HEK293 (cell line): ENCODE data around the gene TFB2M.

ENCODE experiments used
- CTCF ChIA-PET: fragments of 350-600 bp; formaldehyde crosslinking; extraction: SDS; loops from one replicate; lab custom pipeline; 2021; ENCODE audit warnings: antibody characterized with exemption; lab: Yijun Ruan, JAX
- POLR2A ChIA-PET: fragments of 300-600 bp; formaldehyde crosslinking; extraction: SDS; loops from one replicate; lab custom pipeline; 2020; ENCODE audit warnings: antibody characterized with exemption, inconsistent platforms; lab: Yijun Ruan, JAX
- H3K27ac ChIP-seq: fragments of 200-500 bp; sonication (Bioruptor generic); 2 replicates; pipeline ENCODE4 v1.5.1; 2014; ENCODE audit warnings: low read depth, low read length, control low read depth, inconsistent platforms; ENCODE audit errors: extremely low read depth
- H3K36me3 ChIP-seq, 2 experiments: fragments of 200-500 bp in 1 of 2; sonication (Bioruptor generic) in 1 of 2; 1 replicate in 1 of 2; 2 replicates in 1 of 2; pipeline ENCODE4 v1.5.1; 2014 to 2017; ENCODE audit warnings: inconsistent platforms in 2 of 2, low read length in 2 of 2; ENCODE audit not compliant: control insufficient read depth in 2 of 2, insufficient read depth in 1 of 2
- H3K4me1 ChIP-seq: fragments of 200-500 bp; sonication (Bioruptor generic); 2 replicates; pipeline ENCODE4 v1.5.1; 2014; ENCODE audit warnings: mild to moderate bottlenecking, low read length, inconsistent platforms; ENCODE audit not compliant: control insufficient read depth, insufficient read depth
- H3K4me3 ChIP-seq: 2 replicates; pipeline ENCODE4 v1.5.1; 2011; ENCODE audit warnings: low read depth, mild to moderate bottlenecking, control low read depth, low read length, moderate library complexity
- H3K9me3 ChIP-seq: fragments of 200-500 bp; sonication (Bioruptor generic); 2 replicates; pipeline ENCODE4 v1.5.1; 2014; ENCODE audit warnings: low read depth, low read length, inconsistent platforms; ENCODE audit not compliant: control insufficient read depth, insufficient read depth
- FEZF1 ChIP-seq: fragments of 450-650 bp; formaldehyde crosslinking; IDR thresholded peaks from 2 replicates; pipeline ENCODE4 v1.5.1; 2016; ENCODE audit warnings: missing biosample characterization, missing genetic modification characterization
- GLIS1 ChIP-seq: fragments of 450-650 bp; formaldehyde crosslinking; IDR thresholded peaks from 2 replicates; pipeline ENCODE4 v1.5.1; 2016; ENCODE audit warnings: missing biosample characterization, missing genetic modification characterization
- WT1 ChIP-seq: fragments of 450-650 bp; formaldehyde crosslinking; IDR thresholded peaks from 2 replicates; pipeline ENCODE4 v1.5.1; 2016; ENCODE audit warnings: missing biosample characterization, missing genetic modification characterization
- ZBTB17 ChIP-seq: fragments of 450-650 bp; formaldehyde crosslinking; IDR thresholded peaks from 2 replicates; pipeline ENCODE4 v1.5.1; 2016; ENCODE audit warnings: missing biosample characterization, missing genetic modification characterization
- ZBTB49 ChIP-seq: fragments of 450-650 bp; formaldehyde crosslinking; IDR thresholded peaks from 2 replicates; pipeline ENCODE4 v1.5.1; 2016; ENCODE audit warnings: missing biosample characterization, missing genetic modification characterization, low read depth
- ZEB2 ChIP-seq: fragments of 450-650 bp; formaldehyde crosslinking; IDR thresholded peaks from 2 replicates; pipeline ENCODE4 v1.5.1; 2016; ENCODE audit warnings: missing biosample characterization, missing genetic modification characterization
- ZFHX2 ChIP-seq: fragments of 450-650 bp; formaldehyde crosslinking; conservative IDR thresholded peaks from 2 replicates; pipeline ENCODE4 v1.5.1; 2016; ENCODE audit warnings: missing biosample characterization, missing genetic modification characterization
- ZNF133 ChIP-seq: fragments of 450-650 bp; formaldehyde crosslinking; IDR thresholded peaks from 2 replicates; pipeline ENCODE4 v1.5.1; 2016; ENCODE audit warnings: missing biosample characterization, missing genetic modification characterization
- ZNF202 ChIP-seq: fragments of 450-650 bp; formaldehyde crosslinking; IDR thresholded peaks from 2 replicates; pipeline ENCODE4 v1.5.1; 2016; ENCODE audit warnings: missing biosample characterization, missing genetic modification characterization, borderline replicate concordance
- ZNF292 ChIP-seq: fragments of 450-650 bp; formaldehyde crosslinking; IDR thresholded peaks from 2 replicates; pipeline ENCODE4 v1.5.1; 2016; ENCODE audit warnings: low read depth, missing biosample characterization, missing genetic modification characterization, borderline replicate concordance
- ZNF473 ChIP-seq: fragments of 450-650 bp; formaldehyde crosslinking; IDR thresholded peaks from 2 replicates; pipeline ENCODE4 v1.5.1; 2017; ENCODE audit warnings: missing biosample characterization, missing genetic modification characterization
- ZNF529 ChIP-seq: fragments of 450-650 bp; formaldehyde crosslinking; IDR thresholded peaks from 2 replicates; pipeline ENCODE4 v1.5.1; 2017; ENCODE audit warnings: missing genetic modification characterization, missing biosample characterization; ENCODE audit not compliant: insufficient replicate concordance
- ZNF654 ChIP-seq: fragments of 450-650 bp; formaldehyde crosslinking; IDR thresholded peaks from 2 replicates; pipeline ENCODE4 v1.5.1; 2016; ENCODE audit warnings: low read depth, missing biosample characterization, missing genetic modification characterization
- ZNF658 ChIP-seq: fragments of 450-650 bp; formaldehyde crosslinking; IDR thresholded peaks from 2 replicates; pipeline ENCODE4; 2016; ENCODE audit warnings: missing biosample characterization, missing genetic modification characterization
- TF ChIP-seq, protein P1 (sequence below): IDR thresholded peaks from 2 replicates; pipeline ENCODE4 v1.6.1; 2011; ENCODE audit warnings: mild to moderate bottlenecking, low read depth, low read length, borderline replicate concordance
- TF ChIP-seq, protein P2 (sequence below): fragments of 450-650 bp; IDR thresholded peaks from 2 replicates; pipeline ENCODE4 v1.5.1; 2018; ENCODE audit warnings: missing biosample characterization, mild to moderate bottlenecking, missing genetic modification characterization
- TF ChIP-seq, protein P3 (sequence below): fragments of 450-650 bp; formaldehyde crosslinking; IDR thresholded peaks from 2 replicates; pipeline ENCODE4 v1.5.1; 2016; ENCODE audit warnings: missing biosample characterization, missing genetic modification characterization, borderline replicate concordance

The TFB2M gene

GRCh38 chr1:246506367-246506673 is 59.7 kb downstream of the TFB2M start:
- H3K27ac ChIP-seq = no peak overlapping the region
- TF ChIP-seq, protein P1, sequence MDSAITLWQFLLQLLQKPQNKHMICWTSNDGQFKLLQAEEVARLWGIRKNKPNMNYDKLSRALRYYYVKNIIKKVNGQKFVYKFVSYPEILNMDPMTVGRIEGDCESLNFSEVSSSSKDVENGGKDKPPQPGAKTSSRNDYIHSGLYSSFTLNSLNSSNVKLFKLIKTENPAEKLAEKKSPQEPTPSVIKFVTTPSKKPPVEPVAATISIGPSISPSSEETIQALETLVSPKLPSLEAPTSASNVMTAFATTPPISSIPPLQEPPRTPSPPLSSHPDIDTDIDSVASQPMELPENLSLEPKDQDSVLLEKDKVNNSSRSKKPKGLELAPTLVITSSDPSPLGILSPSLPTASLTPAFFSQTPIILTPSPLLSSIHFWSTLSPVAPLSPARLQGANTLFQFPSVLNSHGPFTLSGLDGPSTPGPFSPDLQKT = no peak
- TF ChIP-seq, protein P2, sequence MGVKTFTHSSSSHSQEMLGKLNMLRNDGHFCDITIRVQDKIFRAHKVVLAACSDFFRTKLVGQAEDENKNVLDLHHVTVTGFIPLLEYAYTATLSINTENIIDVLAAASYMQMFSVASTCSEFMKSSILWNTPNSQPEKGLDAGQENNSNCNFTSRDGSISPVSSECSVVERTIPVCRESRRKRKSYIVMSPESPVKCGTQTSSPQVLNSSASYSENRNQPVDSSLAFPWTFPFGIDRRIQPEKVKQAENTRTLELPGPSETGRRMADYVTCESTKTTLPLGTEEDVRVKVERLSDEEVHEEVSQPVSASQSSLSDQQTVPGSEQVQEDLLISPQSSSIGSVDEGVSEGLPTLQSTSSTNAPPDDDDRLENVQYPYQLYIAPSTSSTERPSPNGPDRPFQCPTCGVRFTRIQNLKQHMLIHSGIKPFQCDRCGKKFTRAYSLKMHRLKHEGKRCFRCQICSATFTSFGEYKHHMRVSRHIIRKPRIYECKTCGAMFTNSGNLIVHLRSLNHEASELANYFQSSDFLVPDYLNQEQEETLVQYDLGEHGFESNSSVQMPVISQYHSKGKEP (tag by site-specific recombination) = no peak
- TF ChIP-seq ZEB2 (no peak), ZNF133 (tag by site-specific recombination) (no peak), GLIS1 (tag by site-specific recombination) (0 out of 2 replicates have a peak, but pooled peaks have one; percentile 4)
- TF ChIP-seq, protein P3, sequence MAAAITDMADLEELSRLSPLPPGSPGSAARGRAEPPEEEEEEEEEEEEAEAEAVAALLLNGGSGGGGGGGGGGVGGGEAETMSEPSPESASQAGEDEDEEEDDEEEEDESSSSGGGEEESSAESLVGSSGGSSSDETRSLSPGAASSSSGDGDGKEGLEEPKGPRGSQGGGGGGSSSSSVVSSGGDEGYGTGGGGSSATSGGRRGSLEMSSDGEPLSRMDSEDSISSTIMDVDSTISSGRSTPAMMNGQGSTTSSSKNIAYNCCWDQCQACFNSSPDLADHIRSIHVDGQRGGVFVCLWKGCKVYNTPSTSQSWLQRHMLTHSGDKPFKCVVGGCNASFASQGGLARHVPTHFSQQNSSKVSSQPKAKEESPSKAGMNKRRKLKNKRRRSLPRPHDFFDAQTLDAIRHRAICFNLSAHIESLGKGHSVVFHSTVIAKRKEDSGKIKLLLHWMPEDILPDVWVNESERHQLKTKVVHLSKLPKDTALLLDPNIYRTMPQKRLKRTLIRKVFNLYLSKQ (tag by site-specific recombination) = no peak
- POLR2A ChIA-PET = no interaction called here

GRCh38 chr1:246503341-246503740 is 62.7 kb downstream of the TFB2M start:
- H3K27ac ChIP-seq = no peak overlapping the region
- H3K4me1 ChIP-seq = no peaks in the 10 kb centered on the region; the same call in 1 of the 2 replicates
- peaks cover 0 to 4% of the 10 kb centered on the region in 2 experiments; a peak in 1 of 3 replicates for H3K36me3 ChIP-seq
- POLR2A ChIA-PET = no interaction called here
- no peaks in the 10 kb centered on the region for H3K9me3 ChIP-seq
- no peak overlapping the region for H3K4me3 ChIP-seq
- TF ChIP-seq ZNF292 (tag by site-specific recombination) = no peak
- TF ChIP-seq ZNF658 = no peak
- TF ChIP-seq WT1 (tag by site-specific recombination) = peak; percentile 71
- no peak for TF ChIP-seq ZFHX2 (tag by site-specific recombination)
- CTCF ChIA-PET = no interaction called here

More at GRCh38 chr1:246506367-246506673, 59.7 kb downstream of the TFB2M start:
- Histone ChIP-seq H3K9me3 (no peaks in the 10 kb centered on the region), H3K4me3 (peak overlapping the region; percentile 77), H3K4me1 (no peaks in the 10 kb centered on the region; the same call in 1 of the 2 replicates), H3K36me3 (peaks cover 0 to 4% of the 10 kb centered on the region in 2 experiments; a peak in 1 of 3 replicates)
- CTCF ChIA-PET = interaction anchor here (1.0 kb wide), 1 partner anchor 10 kb away, joined by 4 read pairs; no protein-coding TSS in a partner anchor

DNA sequence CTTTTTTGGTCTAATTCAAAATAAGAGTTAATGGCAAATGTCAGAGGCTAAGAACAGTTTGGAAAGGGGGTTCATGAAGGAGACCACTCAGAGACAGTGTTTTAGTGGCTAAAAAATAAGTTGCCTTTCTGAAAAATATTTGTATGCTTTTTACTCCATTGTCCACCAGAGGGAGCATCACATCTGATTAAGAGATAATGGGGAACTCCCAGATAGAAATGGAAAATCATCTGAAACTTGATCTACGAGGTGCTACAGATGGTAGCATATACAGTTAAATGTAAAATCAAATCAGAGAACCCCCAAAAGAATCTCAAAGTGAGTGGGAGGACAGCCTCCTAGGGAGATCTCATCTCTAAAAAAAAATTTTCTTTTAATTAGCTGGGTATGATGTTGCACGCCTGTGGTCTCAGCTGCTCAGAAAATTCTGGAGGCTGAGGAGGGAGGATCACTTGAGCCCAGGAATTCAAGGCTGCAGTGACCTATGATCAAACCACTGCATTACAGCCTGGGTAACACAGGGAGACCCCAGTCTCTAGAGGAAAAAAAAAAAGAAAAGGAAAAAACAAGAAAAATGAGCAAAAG is 68.6 kb downstream of the TFB2M start:
- no peaks in the 10 kb centered on the region; the same call in 1 of the 2 replicates for H3K4me1 ChIP-seq
- no peak overlapping the region for H3K4me3 ChIP-seq
- TF ChIP-seq ZNF473 (tag by site-specific recombination) = no peak
- peak; percentile 27 for TF ChIP-seq ZNF654 (tag by site-specific recombination)
- ChIA-PET POLR2A (no interaction called here), CTCF (interaction anchor here (0.6 to 1.4 kb wide), 7 partner anchors 57 to 1982 kb away, joined by 3 to 4 read pairs (median 3); no protein-coding TSS in a partner anchor)
- no peak overlapping the region for H3K27ac ChIP-seq
- no peaks in the 10 kb centered on the region for H3K9me3 ChIP-seq
- no peaks in the 10 kb centered on the region for H3K36me3 ChIP-seq

DNA sequence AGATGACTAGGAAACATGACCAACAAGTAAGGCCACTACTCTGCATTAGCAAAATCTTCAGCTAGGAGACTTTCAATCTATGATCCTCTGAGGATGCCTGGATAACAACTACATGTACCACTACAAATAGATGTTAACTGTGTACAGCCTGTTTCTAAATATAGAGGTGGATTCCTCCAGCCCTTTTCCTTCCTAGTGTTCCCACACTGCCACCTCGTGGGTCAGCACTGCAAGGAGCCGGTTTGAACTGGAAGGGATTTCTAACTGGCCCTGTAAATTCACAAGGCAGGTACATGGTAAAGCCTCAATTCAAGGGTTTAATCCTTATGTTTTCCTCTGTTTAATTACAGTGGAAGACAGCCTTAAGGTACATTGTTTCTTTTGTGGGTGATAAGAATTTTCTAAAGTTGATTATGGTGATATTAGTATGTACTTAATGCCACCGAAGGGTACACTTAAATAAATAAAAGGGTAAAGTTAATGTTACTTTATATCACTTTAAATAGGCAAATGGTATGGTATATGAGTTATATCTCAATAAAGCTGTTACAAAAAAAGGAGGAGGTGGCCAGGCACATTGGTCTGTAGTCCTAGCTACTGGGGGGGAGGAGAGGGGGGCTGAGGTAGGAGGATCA is 73.3 kb downstream of the TFB2M start:
- Histone ChIP-seq H3K4me1 (no peaks in the 10 kb centered on the region), H3K9me3 (no peaks in the 10 kb centered on the region), H3K27ac (no peak overlapping the region), H3K4me3 (no peak overlapping the region), H3K36me3 (no peaks in the 10 kb centered on the region)
- CTCF ChIA-PET = interaction anchor here (0.7 to 1.3 kb wide), 3 partner anchors 9 to 216 kb away, joined by 3 read pairs; no protein-coding TSS in a partner anchor
- POLR2A ChIA-PET = no interaction called here
- peak; percentile 64 for TF ChIP-seq ZNF654 (tag by site-specific recombination)
- peak; percentile 36; the same call in 1 of the 2 replicates for TF ChIP-seq ZBTB17 (tag by site-specific recombination)
- TF ChIP-seq FEZF1 = no peak
- TF ChIP-seq ZNF292 (tag by site-specific recombination) = no peak
- no peak for TF ChIP-seq ZNF202 (tag by site-specific recombination)
- no peak for TF ChIP-seq ZNF529 (tag by site-specific recombination)
- no peak for TF ChIP-seq ZBTB49 (tag by site-specific recombination)
- TF ChIP-seq, protein P2 (tag by site-specific recombination) = no peak
